Measurements from ENCODE around the gene CACNA1C.

The CACNA1C gene

DNA sequence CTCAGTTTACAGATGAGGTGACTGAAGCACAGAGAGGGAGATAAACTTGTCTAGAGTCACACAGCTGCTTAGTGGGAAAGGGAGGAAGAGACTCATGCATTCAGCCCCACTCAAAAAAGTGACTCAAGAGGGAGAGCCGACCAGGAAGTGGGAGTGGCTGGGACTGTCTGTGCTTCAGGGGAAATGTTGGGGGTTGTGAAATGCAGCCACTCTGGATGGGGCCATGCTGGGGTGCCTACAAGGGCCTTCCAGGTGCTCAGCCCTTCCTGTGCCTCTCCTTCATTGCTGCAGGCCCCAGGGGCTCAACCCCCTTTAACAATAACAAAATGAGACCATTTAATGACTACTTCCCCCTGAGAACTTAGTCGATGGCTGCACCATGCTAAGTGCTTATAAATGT is 41.8 kb downstream of the CACNA1C start:
- TF ChIP-seq EZH2phosphoT487 (IDR thresholded peaks at IDR 0.05; ENCODE audit: borderline replicate concordance, low read length) = no peak
- TF ChIP-seq, protein P1, sequence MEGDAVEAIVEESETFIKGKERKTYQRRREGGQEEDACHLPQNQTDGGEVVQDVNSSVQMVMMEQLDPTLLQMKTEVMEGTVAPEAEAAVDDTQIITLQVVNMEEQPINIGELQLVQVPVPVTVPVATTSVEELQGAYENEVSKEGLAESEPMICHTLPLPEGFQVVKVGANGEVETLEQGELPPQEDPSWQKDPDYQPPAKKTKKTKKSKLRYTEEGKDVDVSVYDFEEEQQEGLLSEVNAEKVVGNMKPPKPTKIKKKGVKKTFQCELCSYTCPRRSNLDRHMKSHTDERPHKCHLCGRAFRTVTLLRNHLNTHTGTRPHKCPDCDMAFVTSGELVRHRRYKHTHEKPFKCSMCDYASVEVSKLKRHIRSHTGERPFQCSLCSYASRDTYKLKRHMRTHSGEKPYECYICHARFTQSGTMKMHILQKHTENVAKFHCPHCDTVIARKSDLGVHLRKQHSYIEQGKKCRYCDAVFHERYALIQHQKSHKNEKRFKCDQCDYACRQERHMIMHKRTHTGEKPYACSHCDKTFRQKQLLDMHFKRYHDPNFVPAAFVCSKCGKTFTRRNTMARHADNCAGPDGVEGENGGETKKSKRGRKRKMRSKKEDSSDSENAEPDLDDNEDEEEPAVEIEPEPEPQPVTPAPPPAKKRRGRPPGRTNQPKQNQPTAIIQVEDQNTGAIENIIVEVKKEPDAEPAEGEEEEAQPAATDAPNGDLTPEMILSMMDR (IDR thresholded peaks at IDR 0.05; ENCODE audit: low read depth, low read length, poor library complexity, severe bottlenecking) = no peak
- Histone ChIP-seq H3K9me2 (replicated peaks; ENCODE audit: control insufficient read depth, low read length) (no peaks in the 10 kb centered on the region), H3K36me3 (ENCODE audit: control insufficient read depth, low read length) (no peaks in the 10 kb centered on the region), H3K4me2 (ENCODE audit: low read length) (no peak overlapping the region), H3K4me1 (ENCODE audit: control insufficient read depth, low read length) (no peaks in the 10 kb centered on the region), H3K27me3 (ENCODE audit: control insufficient read depth, low read length) (peaks cover 3% of the 10 kb centered on the region; the same call in 1 of the 2 replicates), H3K4me3 (ENCODE audit: low read length) (no peak overlapping the region), H3K27ac (ENCODE audit: low read depth, low read length) (no peak overlapping the region), H3K9me3 (ENCODE audit: control insufficient read depth, insufficient read depth, low read length) (no peaks in the 10 kb centered on the region), H3K79me2 (ENCODE audit: control insufficient read depth, low read length) (no peaks in the 10 kb centered on the region), H4K20me1 (ENCODE audit: control insufficient read depth, insufficient read depth, low read depth, low read length) (no peaks in the 10 kb centered on the region), H3F3A (ENCODE audit: control insufficient read depth, insufficient read depth) (no peaks in the 10 kb centered on the region)

DNA sequence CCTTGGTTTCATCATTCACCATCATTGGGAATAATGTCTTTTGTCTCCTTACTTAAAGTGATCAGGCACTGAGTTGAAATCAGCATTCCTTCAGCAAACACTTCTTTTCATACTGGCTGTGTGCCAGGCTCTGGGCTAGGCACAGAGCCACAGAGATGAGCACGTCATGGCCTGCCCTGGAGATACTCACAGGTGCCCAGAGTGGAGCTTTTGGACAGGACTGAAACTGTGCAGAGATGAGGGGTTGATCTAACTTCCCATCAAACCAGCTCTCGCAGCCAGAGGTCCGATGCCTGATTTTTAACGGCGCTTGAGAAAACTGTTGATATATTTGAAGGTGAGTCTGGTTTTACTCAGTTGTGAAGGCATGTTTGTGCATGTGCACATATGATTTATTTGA is 43.1 kb downstream of the CACNA1C start:
- no peaks in the 10 kb centered on the region for H3K36me3 ChIP-seq (ENCODE audit: control insufficient read depth, low read length)
- H3K79me2 ChIP-seq (ENCODE audit: control insufficient read depth, low read length) = no peaks in the 10 kb centered on the region
- no peaks in the 10 kb centered on the region for H3K4me1 ChIP-seq (ENCODE audit: control insufficient read depth, low read length)
- no peaks in the 10 kb centered on the region for H3K9me3 ChIP-seq (ENCODE audit: control insufficient read depth, insufficient read depth, low read length)
- no peaks in the 10 kb centered on the region for H3K9me2 ChIP-seq (replicated peaks; ENCODE audit: control insufficient read depth, low read length)
- H3F3A ChIP-seq (ENCODE audit: control insufficient read depth, insufficient read depth) = no peaks in the 10 kb centered on the region
- TF ChIP-seq, protein P1 (IDR thresholded peaks at IDR 0.05; ENCODE audit: low read depth, low read length, poor library complexity, severe bottlenecking) = no peak
- TF ChIP-seq EZH2phosphoT487 (IDR thresholded peaks at IDR 0.05; ENCODE audit: borderline replicate concordance, low read length) = no peak
- H3K27ac ChIP-seq (ENCODE audit: low read depth, low read length) = no peak overlapping the region
- no peaks in the 10 kb centered on the region for H4K20me1 ChIP-seq (ENCODE audit: control insufficient read depth, insufficient read depth, low read depth, low read length)
- H3K4me3 ChIP-seq (ENCODE audit: low read length) = no peak overlapping the region
- H3K27me3 ChIP-seq (ENCODE audit: control insufficient read depth, low read length) = peaks cover 3% of the 10 kb centered on the region; the same call in 1 of the 2 replicates
- no peak overlapping the region for H3K4me2 ChIP-seq (ENCODE audit: low read length)

DNA sequence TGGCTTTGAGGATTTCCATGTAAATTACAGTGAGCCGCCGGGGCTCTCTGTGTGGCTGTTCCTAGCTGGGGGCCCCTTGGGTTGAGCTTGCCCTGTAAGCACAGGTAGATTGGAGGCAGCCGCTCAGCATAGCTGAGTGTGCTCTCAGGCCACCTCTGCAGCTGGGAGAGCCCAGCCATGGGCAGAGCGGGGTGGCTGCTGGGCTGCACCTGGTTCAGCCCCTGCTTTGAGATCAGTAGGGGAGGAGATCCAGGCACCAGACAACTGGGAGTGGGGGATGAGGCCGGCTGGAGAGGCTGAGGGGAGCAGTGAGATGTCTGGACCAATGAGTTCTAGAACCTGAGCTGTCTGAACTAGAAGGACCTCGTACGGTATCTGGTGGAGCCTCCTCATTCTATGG is 44.8 kb downstream of the CACNA1C start:
- Histone ChIP-seq H3K9me2 (replicated peaks; ENCODE audit: control insufficient read depth, low read length) (no peaks in the 10 kb centered on the region), H3K79me2 (ENCODE audit: control insufficient read depth, low read length) (no peaks in the 10 kb centered on the region)

More for the DNA sequence above, 44.8 kb downstream of the CACNA1C start:
- H4K20me1 ChIP-seq (ENCODE audit: control insufficient read depth, insufficient read depth, low read depth, low read length) = no peaks in the 10 kb centered on the region
- no peaks in the 10 kb centered on the region for H3F3A ChIP-seq (ENCODE audit: control insufficient read depth, insufficient read depth)
- H3K4me2 ChIP-seq (ENCODE audit: low read length) = no peak overlapping the region
- H3K4me3 ChIP-seq (ENCODE audit: low read length) = no peak overlapping the region
- no peaks in the 10 kb centered on the region for H3K4me1 ChIP-seq (ENCODE audit: control insufficient read depth, low read length)
- H3K27ac ChIP-seq (ENCODE audit: low read depth, low read length) = no peak overlapping the region
- H3K9me3 ChIP-seq (ENCODE audit: control insufficient read depth, insufficient read depth, low read length) = no peaks in the 10 kb centered on the region
- peaks cover 3% of the 10 kb centered on the region; the same call in 1 of the 2 replicates for H3K27me3 ChIP-seq (ENCODE audit: control insufficient read depth, low read length)
- H3K36me3 ChIP-seq (ENCODE audit: control insufficient read depth, low read length) = no peaks in the 10 kb centered on the region
- no peak for TF ChIP-seq EZH2phosphoT487 (IDR thresholded peaks at IDR 0.05; ENCODE audit: borderline replicate concordance, low read length)
- TF ChIP-seq, protein P1 (IDR thresholded peaks at IDR 0.05; ENCODE audit: low read depth, low read length, poor library complexity, severe bottlenecking) = no peak

Data from DOHH2 (cell line).